Neural cell (in vitro differentiated cells): ENCODE data around the gene NDST3. TPM values are rescaled to one million over a fixed set of nuclear protein-coding genes. Genes with fewer than 3 reads are reported as not detected.

Experiments
- H2AFZ ChIP-seq: fragments of 200-600, 300-800 bp; sonication (generic), shearing (Covaris generic); 2 replicates; pipeline ENCODE4 v1.6.0; 2014; ENCODE audit warnings: low read depth, mild to moderate bottlenecking, antibody characterized with exemption, low read length, moderate library complexity
- H3F3A ChIP-seq: fragments of 200-600 bp; shearing (Covaris generic); 2 replicates; pipeline ENCODE4 v1.6.1; 2016; ENCODE audit warnings: mild to moderate bottlenecking, moderate library complexity, mixed read lengths, antibody characterized with exemption, low read length; ENCODE audit not compliant: insufficient read depth, poor library complexity, severe bottlenecking
- H3K27ac ChIP-seq: fragments of 200-600, 300-800 bp; sonication (generic), shearing (Covaris generic); 2 replicates; pipeline ENCODE4 v1.5.1; 2014; ENCODE audit warnings: mild to moderate bottlenecking, low read length, moderate library complexity
- H3K27me3 ChIP-seq: fragments of 300-800, 200-600 bp; sonication (generic), shearing (Covaris generic); 2 replicates; pipeline ENCODE4 v1.6.0; 2014; ENCODE audit warnings: mild to moderate bottlenecking, low read depth, low read length, moderate library complexity; ENCODE audit not compliant: insufficient read depth
- H3K36me3 ChIP-seq: fragments of 300-800, 200-600 bp; sonication (generic), shearing (Covaris generic); 2 replicates; pipeline ENCODE4 v1.5.1; 2014; ENCODE audit warnings: mild to moderate bottlenecking, antibody characterized with exemption, low read length, moderate library complexity; ENCODE audit not compliant: insufficient read depth
- H3K4me2 ChIP-seq: fragments of 300-800, 200-600 bp; sonication (generic), shearing (Covaris generic); 2 replicates; pipeline ENCODE4 v1.6.0; 2014; ENCODE audit warnings: mild to moderate bottlenecking, low read length
- H3K4me3 ChIP-seq: fragments of 300-800, 200-600 bp; sonication (generic), shearing (Covaris generic); 2 replicates; pipeline ENCODE4 v1.5.1; 2014; ENCODE audit warnings: mild to moderate bottlenecking, low read length, moderate library complexity
- H3K79me2 ChIP-seq: fragments of 200-600 bp; shearing (Covaris generic); replicated peaks from 2 replicates; pipeline ENCODE4 v1.6.0; 2014; ENCODE audit warnings: mild to moderate bottlenecking, low read length, moderate library complexity; ENCODE audit not compliant: insufficient read depth
- H3K9ac ChIP-seq: fragments of 300-800, 200-600 bp; sonication (generic), shearing (Covaris generic); 2 replicates; pipeline ENCODE4 v1.6.1; 2016; ENCODE audit warnings: mild to moderate bottlenecking, low read length, mixed read lengths
- H3K9me2 ChIP-seq: fragments of 200-600 bp; shearing (Covaris generic); 2 replicates; pipeline ENCODE4 v1.6.1; 2016; ENCODE audit warnings: mild to moderate bottlenecking, low read length, mixed read lengths; ENCODE audit not compliant: insufficient read depth
- H3K9me3 ChIP-seq: fragments of 200-600, 300-800 bp; sonication (generic), shearing (Covaris generic); 2 replicates; pipeline ENCODE4 v1.6.1; 2016; ENCODE audit warnings: mild to moderate bottlenecking, mixed run types, low read length, moderate library complexity, mixed read lengths
- H4K20me1 ChIP-seq: fragments of 200-600 bp; shearing (Covaris generic); 2 replicates; pipeline ENCODE4 v1.6.1; 2016; ENCODE audit warnings: mild to moderate bottlenecking, mixed run types; ENCODE audit not compliant: insufficient read depth
- EP300 ChIP-seq: fragments of 450-650 bp; conservative IDR thresholded peaks from 2 replicates; pipeline ENCODE4 v1.6.1; 2014; ENCODE audit warnings: antibody characterized with exemption, mild to moderate bottlenecking, moderate library complexity; ENCODE audit not compliant: poor library complexity, severe bottlenecking
- EZH2 ChIP-seq: fragments of 200-600, 300-800 bp; shearing (Covaris generic), sonication (generic); IDR thresholded peaks from 2 replicates; pipeline ENCODE4 v1.6.1; 2014; ENCODE audit warnings: antibody characterized with exemption, low read length, borderline replicate concordance, mild to moderate bottlenecking; ENCODE audit not compliant: insufficient read depth, poor library complexity, severe bottlenecking
- MXI1 ChIP-seq: fragments of 450-650 bp; conservative IDR thresholded peaks from 2 replicates; pipeline ENCODE4 v1.6.1; 2014; ENCODE audit warnings: antibody characterized with exemption, mild to moderate bottlenecking; ENCODE audit not compliant: poor library complexity, severe bottlenecking
- POLR2AphosphoS5 ChIP-seq: IDR thresholded peaks from 2 replicates; pipeline ENCODE4 v1.6.1; 2012
- RAD21 ChIP-seq: fragments of 450-650 bp; conservative IDR thresholded peaks from 2 replicates; pipeline ENCODE4 v1.6.1; 2014; ENCODE audit warnings: antibody characterized with exemption, mild to moderate bottlenecking, moderate library complexity
- SMC3 ChIP-seq: fragments of 450-650 bp; conservative IDR thresholded peaks from 2 replicates; pipeline ENCODE4 v1.6.1; 2014; ENCODE audit warnings: antibody characterized with exemption, mild to moderate bottlenecking, moderate library complexity; ENCODE audit not compliant: poor library complexity
- TAF1 ChIP-seq: IDR thresholded peaks from 2 replicates; pipeline ENCODE4 v1.6.1; 2012; ENCODE audit warnings: low read depth
- polyA plus RNA-seq: library from polyadenylated mRNA; depleted of rRNA; stranded (reverse); fragments of >200 nt; gene quantifications from 2 replicates; pipeline ENCODE4 v1.2.3, GENCODE V29; 2014
- TF ChIP-seq, protein P1 (sequence below): fragments of 450-650 bp; IDR thresholded peaks from 2 replicates; pipeline ENCODE4 v1.5.1; 2014; ENCODE audit warnings: antibody characterized with exemption, mild to moderate bottlenecking, moderate library complexity; ENCODE audit not compliant: poor library complexity, severe bottlenecking
- TF ChIP-seq, protein P2 (sequence below): IDR thresholded peaks from 2 replicates; pipeline ENCODE4 v1.6.1; 2012; ENCODE audit warnings: borderline replicate concordance

NDST3 gene
- polyA plus RNA-seq, 1 donor from 2014 or later, result 4.0 TPM

DNA sequence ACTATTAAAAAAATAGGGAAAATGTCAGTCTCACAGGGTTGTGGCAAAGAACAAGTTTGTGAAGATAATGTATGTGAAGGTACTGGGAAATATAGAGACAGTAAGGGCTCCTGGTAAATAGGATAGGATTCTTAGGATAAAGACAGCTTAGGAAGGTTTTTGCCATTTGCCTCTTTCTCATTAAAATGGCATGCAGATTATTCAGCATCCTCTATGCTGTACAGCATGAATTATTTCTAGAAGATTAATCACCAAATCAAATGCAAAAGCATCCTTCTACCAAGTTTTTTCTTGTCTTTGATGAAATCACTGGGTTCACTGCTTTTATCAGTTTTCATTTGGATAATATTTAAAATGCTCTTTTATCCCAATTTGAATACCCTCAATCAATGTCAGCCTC is 142.8 kb downstream of the NDST3 start (continued):
- TF ChIP-seq, protein P1, sequence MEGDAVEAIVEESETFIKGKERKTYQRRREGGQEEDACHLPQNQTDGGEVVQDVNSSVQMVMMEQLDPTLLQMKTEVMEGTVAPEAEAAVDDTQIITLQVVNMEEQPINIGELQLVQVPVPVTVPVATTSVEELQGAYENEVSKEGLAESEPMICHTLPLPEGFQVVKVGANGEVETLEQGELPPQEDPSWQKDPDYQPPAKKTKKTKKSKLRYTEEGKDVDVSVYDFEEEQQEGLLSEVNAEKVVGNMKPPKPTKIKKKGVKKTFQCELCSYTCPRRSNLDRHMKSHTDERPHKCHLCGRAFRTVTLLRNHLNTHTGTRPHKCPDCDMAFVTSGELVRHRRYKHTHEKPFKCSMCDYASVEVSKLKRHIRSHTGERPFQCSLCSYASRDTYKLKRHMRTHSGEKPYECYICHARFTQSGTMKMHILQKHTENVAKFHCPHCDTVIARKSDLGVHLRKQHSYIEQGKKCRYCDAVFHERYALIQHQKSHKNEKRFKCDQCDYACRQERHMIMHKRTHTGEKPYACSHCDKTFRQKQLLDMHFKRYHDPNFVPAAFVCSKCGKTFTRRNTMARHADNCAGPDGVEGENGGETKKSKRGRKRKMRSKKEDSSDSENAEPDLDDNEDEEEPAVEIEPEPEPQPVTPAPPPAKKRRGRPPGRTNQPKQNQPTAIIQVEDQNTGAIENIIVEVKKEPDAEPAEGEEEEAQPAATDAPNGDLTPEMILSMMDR, result no peak

DNA sequence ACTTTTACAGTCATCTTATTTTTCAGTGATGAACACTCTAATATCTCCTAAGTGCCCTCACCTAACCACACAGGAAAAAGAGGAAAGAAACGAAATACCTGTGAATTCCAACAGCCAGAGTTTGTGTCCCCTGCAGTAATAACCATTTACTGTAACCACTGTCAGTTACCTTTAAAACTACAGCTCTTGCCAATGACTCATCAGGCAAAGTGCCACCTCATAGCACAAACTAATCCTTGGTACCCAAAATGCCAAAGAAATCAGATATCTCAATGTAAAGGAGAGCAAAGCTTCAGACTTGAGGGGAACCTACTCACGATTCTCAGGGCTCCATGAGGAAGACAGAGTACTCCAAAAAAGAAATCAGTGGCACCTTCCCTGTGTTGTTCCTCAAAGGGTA is 146.5 kb downstream of the NDST3 start:
- H3K36me3 ChIP-seq, result no peaks in the 10 kb centered on the region
- no peak overlapping the region for H3K4me3 ChIP-seq
- no peaks in the 10 kb centered on the region for H3K9me2 ChIP-seq
- no peak overlapping the region for H3K27ac ChIP-seq
- no peak overlapping the region for H3K9ac ChIP-seq
- H3K4me2 ChIP-seq, result no peak overlapping the region
- H3F3A ChIP-seq, result no peaks in the 10 kb centered on the region
- H3K79me2 ChIP-seq, result no peaks in the 10 kb centered on the region
- TF ChIP-seq, protein P1, result no peak
- TF ChIP-seq POLR2AphosphoS5 (no peak), TAF1 (no peak), RAD21 (no peak), MXI1 (no peak), EP300 (no peak), SMC3 (no peak), EZH2 (no peak)
- TF ChIP-seq, protein P2, sequence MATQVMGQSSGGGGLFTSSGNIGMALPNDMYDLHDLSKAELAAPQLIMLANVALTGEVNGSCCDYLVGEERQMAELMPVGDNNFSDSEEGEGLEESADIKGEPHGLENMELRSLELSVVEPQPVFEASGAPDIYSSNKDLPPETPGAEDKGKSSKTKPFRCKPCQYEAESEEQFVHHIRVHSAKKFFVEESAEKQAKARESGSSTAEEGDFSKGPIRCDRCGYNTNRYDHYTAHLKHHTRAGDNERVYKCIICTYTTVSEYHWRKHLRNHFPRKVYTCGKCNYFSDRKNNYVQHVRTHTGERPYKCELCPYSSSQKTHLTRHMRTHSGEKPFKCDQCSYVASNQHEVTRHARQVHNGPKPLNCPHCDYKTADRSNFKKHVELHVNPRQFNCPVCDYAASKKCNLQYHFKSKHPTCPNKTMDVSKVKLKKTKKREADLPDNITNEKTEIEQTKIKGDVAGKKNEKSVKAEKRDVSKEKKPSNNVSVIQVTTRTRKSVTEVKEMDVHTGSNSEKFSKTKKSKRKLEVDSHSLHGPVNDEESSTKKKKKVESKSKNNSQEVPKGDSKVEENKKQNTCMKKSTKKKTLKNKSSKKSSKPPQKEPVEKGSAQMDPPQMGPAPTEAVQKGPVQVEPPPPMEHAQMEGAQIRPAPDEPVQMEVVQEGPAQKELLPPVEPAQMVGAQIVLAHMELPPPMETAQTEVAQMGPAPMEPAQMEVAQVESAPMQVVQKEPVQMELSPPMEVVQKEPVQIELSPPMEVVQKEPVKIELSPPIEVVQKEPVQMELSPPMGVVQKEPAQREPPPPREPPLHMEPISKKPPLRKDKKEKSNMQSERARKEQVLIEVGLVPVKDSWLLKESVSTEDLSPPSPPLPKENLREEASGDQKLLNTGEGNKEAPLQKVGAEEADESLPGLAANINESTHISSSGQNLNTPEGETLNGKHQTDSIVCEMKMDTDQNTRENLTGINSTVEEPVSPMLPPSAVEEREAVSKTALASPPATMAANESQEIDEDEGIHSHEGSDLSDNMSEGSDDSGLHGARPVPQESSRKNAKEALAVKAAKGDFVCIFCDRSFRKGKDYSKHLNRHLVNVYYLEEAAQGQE, result no peak
- H2AFZ ChIP-seq, result no peak overlapping the region
- H3K27me3 ChIP-seq, result no peaks in the 10 kb centered on the region
- no peaks in the 10 kb centered on the region for H4K20me1 ChIP-seq
- H3K9me3 ChIP-seq, result no peaks in the 10 kb centered on the region

DNA sequence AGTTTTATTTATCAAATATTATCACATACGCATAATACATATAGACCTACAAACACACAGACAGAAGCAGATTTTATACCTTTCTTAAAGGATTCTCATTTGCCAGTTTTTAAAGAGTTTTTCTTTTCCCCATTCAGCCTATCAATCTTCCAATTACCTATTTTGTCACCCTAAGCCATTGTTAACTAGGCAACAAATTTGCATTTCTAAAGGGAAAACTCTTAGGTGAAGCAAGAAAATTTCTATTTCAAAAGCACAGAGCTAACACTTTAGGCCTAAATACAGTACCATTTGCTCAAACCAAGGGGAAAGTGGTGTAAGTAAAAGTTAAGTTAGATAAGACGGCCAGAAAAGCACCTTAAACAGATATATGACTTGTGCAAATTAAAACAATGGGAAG is 156.6 kb downstream of the NDST3 start:
- Histone ChIP-seq H2AFZ (no peak overlapping the region), H4K20me1 (no peaks in the 10 kb centered on the region), H3K27ac (no peak overlapping the region), H3K9me3 (no peaks in the 10 kb centered on the region), H3K4me3 (no peak overlapping the region), H3K27me3 (no peaks in the 10 kb centered on the region), H3K9ac (no peak overlapping the region), H3K79me2 (no peaks in the 10 kb centered on the region), H3K9me2 (no peaks in the 10 kb centered on the region), H3K36me3 (no peaks in the 10 kb centered on the region), H3F3A (no peaks in the 10 kb centered on the region), H3K4me2 (no peak overlapping the region)
- TF ChIP-seq TAF1 (no peak), RAD21 (no peak), MXI1 (no peak), EZH2 (no peak), SMC3 (no peak), POLR2AphosphoS5 (no peak), EP300 (no peak)
- TF ChIP-seq, protein P2, result no peak
- TF ChIP-seq, protein P1, result no peak
